ENCODE data around the gene CDK16. TPM values are rescaled to one million over a fixed set of nuclear protein-coding genes. Genes with fewer than 3 reads are reported as not detected.

The CDK16 gene
- total and polyA plus RNA-seq, 8 donors, result 29.9 to 47.9 (median 37.1) TPM

DNA sequence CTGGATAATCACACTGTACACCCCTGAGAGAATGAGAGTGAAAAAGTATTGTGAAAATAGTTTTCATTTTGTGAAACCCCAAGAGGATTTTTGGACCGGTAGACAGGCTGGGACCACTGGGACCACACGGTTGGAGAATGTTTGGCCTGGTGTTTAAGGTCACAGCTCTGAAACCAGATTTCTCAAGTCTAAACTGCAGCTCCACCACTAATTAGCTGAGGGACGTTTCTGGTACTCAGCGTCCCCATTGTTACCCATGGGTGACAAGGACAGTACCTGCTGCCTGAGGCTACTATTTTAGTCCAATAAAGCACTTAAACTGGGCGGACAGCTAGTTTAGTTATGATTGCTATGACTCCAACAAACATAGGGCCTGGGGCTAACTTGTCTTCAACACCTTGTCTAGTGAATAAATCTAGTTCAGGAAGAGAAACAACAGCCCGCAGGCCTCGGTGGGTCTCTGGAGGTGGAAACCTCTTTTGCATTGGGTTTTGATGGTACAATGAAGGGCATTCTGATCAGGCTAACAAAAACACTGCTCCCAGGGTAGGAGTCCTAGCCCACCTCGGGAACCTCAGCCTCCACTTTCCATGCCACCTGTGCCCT, 13.8 kb downstream of the CDK16 start:
- Histone ChIP-seq H3K27me3 (peaks cover 0 to 10% (median 0%) of the 10 kb centered on the region in 4 donors), H3K36me3 (no peaks in the 10 kb centered on the region), H3K4me1 (no peaks in the 10 kb centered on the region), H3K4me3 (peak overlapping the region in 3 of 4 donors; percentile 39 to 54 (median 46)), H3K9me3 (no peaks in the 10 kb centered on the region), H3K27ac (peak overlapping the region; percentile 90 to 97 (median 96))
- DNase-seq (no peak), FAIRE-seq (no peak), ATAC-seq (no peak)
- intact Hi-C loops (cut with DNase I), result no loop called here
- WGBS, 2 donors, result 56 to 70% methylated on average over 8 of the region's 8 CpGs
- TF ChIP-seq, protein P1, sequence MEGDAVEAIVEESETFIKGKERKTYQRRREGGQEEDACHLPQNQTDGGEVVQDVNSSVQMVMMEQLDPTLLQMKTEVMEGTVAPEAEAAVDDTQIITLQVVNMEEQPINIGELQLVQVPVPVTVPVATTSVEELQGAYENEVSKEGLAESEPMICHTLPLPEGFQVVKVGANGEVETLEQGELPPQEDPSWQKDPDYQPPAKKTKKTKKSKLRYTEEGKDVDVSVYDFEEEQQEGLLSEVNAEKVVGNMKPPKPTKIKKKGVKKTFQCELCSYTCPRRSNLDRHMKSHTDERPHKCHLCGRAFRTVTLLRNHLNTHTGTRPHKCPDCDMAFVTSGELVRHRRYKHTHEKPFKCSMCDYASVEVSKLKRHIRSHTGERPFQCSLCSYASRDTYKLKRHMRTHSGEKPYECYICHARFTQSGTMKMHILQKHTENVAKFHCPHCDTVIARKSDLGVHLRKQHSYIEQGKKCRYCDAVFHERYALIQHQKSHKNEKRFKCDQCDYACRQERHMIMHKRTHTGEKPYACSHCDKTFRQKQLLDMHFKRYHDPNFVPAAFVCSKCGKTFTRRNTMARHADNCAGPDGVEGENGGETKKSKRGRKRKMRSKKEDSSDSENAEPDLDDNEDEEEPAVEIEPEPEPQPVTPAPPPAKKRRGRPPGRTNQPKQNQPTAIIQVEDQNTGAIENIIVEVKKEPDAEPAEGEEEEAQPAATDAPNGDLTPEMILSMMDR (IDR thresholded peaks at IDR 0.05), result no peak

DNA sequence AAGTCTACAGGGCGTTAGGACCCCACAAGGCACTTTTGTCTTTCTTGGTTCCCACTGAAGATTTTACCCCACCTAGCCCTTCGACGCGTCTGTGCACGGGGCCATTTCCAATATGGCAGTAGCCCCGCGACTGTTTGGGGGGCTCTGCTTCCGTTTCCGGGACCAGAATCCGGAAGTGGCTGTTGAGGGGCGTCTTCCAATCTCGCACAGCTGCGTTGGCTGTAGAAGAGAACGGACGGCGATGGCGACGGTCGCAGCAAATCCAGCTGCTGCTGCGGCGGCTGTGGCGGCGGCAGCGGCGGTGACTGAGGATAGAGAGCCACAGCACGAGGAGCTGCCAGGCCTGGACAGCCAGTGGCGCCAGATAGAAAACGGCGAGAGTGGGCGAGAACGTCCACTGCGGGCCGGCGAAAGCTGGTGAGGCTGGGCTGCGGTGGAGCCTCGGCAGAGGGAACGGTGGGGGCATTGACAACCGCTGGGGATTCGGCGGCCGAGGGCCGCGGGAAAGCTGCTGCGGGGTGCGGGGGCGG, 14.4 kb downstream of the CDK16 start, which contains the start of gene USP11:
Gene USP11 (plus strand): TSS at position 207 of the 530 bp plus-strand sequence. CDS start 35 bp downstream, at position 242.
- H3K4me3 ChIP-seq, result peak within 1 kb of the TSS; percentile 10 to 54 (median 42)
- H3K27ac ChIP-seq, result peak within 1 kb of the TSS; percentile 90 to 97 (median 96)
- intact Hi-C loops (cut with DNase I), result no loop called here
- no peaks in the 10 kb centered on the region for H3K36me3 ChIP-seq
- peaks cover 0 to 10% (median 0%) of the 10 kb centered on the region in 4 donors for H3K27me3 ChIP-seq
- H3K4me1 ChIP-seq, result no peaks in the 10 kb centered on the region
- FAIRE-seq (no peak), ATAC-seq (peak; percentile 15 to 29 (median 24)), DNase-seq (peak in 3 of 6 donors; percentile 34 to 66 (median 46))
- TF ChIP-seq, protein P1 (IDR thresholded peaks at IDR 0.05), result no peak
- H3K9me3 ChIP-seq, result no peaks in the 10 kb centered on the region
- 1 to 22% methylated on average over 46 of the region's 46 CpGs for WGBS, 2 donors

DNA sequence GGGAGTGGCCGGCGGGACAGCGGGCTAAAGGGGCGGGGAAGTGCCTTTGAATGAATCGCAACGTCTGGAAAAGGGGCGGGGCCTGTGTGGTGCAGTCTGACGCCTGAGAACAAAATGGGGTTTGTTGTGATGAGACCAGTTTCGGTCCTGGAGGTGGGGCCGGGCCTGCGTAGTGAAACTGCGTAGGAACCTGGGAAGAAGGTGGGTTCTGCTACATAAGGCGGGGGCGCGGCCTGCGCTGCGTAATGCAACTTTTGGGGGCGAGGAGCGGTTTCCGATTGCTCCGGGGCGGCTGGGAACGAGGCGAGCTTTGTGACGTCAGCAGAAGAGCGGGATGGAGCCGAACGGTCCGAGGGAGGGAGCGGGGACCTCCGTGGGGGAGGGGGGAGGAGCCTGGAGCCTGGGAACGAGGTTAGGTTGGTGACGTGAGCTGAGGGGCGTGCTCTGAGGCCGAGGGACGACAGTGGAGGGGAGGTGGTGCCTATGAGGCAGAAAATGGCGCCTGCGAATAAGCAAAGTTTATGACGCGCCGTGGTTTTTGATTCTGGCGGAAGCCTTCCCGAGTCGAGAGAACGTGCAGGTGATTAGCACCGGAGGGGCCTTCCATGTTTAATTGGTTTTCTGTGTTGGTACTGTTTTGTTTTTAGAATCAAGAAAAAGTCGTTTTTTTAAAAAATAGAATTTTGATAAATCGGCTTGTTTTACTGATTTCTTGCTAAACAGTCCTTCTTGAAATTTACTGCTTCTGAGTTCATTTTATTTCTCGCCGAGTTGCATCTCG, 15.0 kb downstream of the CDK16 start:
- Histone ChIP-seq H3K27ac (peak overlapping the region; percentile 90 to 97 (median 96)), H3K4me1 (no peaks in the 10 kb centered on the region), H3K4me3 (peak overlapping the region; percentile 10 to 54 (median 42)), H3K27me3 (peaks cover 0 to 10% (median 0%) of the 10 kb centered on the region in 4 donors), H3K9me3 (no peaks in the 10 kb centered on the region), H3K36me3 (no peaks in the 10 kb centered on the region)
- DNase-seq (peak; percentile 86 to 95 (median 94)), ATAC-seq (peak; percentile 87 to 95 (median 94)), FAIRE-seq (peak; percentile 54)
- intact Hi-C loops (cut with DNase I), result no loop called here
- TF ChIP-seq, protein P1 (IDR thresholded peaks at IDR 0.05), result no peak
- 0 to 21% methylated on average over 48 of the region's 51 CpGs for WGBS, 2 donors

DNA sequence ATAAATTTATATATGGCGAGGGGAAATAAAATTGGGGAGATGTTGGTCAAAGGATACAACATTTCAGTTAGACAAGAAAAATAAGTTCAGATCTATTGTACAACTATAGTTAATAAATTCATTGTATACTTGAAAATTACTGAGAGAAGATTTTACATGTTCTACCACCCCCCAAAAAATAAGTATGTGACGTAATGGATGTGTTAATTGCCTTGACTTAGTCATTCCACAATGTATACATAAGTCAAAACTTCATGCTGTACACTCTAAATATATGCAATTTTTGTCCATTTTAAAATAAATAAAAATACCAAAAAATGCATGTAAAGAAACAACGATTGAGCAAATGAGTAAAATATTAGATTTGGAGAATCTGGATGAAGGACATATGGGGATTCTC, 16.1 kb downstream of the CDK16 start:
- peak; percentile 73 for FAIRE-seq

More for the DNA sequence above, 16.1 kb downstream of the CDK16 start:
- no peak for ATAC-seq
- Histone ChIP-seq H3K27me3 (peaks cover 0 to 10% (median 0%) of the 10 kb centered on the region in 4 donors), H3K36me3 (no peaks in the 10 kb centered on the region), H3K4me3 (peak overlapping the region in 2 of 4 donors; percentile 46 to 54), H3K27ac (peak overlapping the region in 1 of 4 donors; percentile 95), H3K4me1 (no peaks in the 10 kb centered on the region), H3K9me3 (no peaks in the 10 kb centered on the region)
- TF ChIP-seq, protein P1 (IDR thresholded peaks at IDR 0.05), result no peak
- WGBS, 2 donors, result 46 to 57% methylated on average over 3 of the region's 3 CpGs
- no peak for DNase-seq
- intact Hi-C loops (cut with DNase I), result no loop called here

Measured in pancreas (tissue), 10 donors.